Measurements from ENCODE around the gene CFHR1. TPM values are rescaled to one million over a fixed set of nuclear protein-coding genes. Genes with fewer than 3 reads are reported as not detected.
"Not testable (repeated sequence)": the region's sequence is repeated elsewhere in the genome, so short reads cannot be mapped to it uniquely, and the experiment has no call there.

The CFHR1 gene
- total and polyA plus RNA-seq, 12 donors, result not detected

GRCh38 chr1:196777603-196778002 lies 41.9 kb upstream of the CFHR1 start:
- H3K4me1 ChIP-seq, result no peaks in the 10 kb centered on the region
- H3K36me3 ChIP-seq, result no peaks in the 10 kb centered on the region
- intact Hi-C loops (cut with DNase I), result no loop called here
- TF ChIP-seq, protein P1, sequence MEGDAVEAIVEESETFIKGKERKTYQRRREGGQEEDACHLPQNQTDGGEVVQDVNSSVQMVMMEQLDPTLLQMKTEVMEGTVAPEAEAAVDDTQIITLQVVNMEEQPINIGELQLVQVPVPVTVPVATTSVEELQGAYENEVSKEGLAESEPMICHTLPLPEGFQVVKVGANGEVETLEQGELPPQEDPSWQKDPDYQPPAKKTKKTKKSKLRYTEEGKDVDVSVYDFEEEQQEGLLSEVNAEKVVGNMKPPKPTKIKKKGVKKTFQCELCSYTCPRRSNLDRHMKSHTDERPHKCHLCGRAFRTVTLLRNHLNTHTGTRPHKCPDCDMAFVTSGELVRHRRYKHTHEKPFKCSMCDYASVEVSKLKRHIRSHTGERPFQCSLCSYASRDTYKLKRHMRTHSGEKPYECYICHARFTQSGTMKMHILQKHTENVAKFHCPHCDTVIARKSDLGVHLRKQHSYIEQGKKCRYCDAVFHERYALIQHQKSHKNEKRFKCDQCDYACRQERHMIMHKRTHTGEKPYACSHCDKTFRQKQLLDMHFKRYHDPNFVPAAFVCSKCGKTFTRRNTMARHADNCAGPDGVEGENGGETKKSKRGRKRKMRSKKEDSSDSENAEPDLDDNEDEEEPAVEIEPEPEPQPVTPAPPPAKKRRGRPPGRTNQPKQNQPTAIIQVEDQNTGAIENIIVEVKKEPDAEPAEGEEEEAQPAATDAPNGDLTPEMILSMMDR (IDR thresholded peaks at IDR 0.05), result no peak
- 89 to 90% methylated on average over 12 to 13 of the region's 13 CpGs for WGBS, 2 donors
- H3K9me3 ChIP-seq, result no peaks in the 10 kb centered on the region
- no peaks in the 10 kb centered on the region for H3K27me3 ChIP-seq
- no peak overlapping the region for H3K27ac ChIP-seq
- DNase-seq, result no peak
- no peak for ATAC-seq
- no peak overlapping the region for H3K4me3 ChIP-seq

GRCh38 chr1:196779093-196779492 lies 40.4 kb upstream of the CFHR1 start:
- WGBS, 2 donors, result 95 to 100% methylated on average over 1 of the region's 1 CpG
- Histone ChIP-seq H3K4me3 (no peak overlapping the region), H3K4me1 (no peaks in the 10 kb centered on the region), H3K27me3 (no peaks in the 10 kb centered on the region), H3K27ac (no peak overlapping the region), H3K36me3 (no peaks in the 10 kb centered on the region), H3K9me3 (no peaks in the 10 kb centered on the region)
- ATAC-seq (no peak), DNase-seq (no peak)
- intact Hi-C loops (cut with DNase I), result no loop called here
- TF ChIP-seq, protein P1 (IDR thresholded peaks at IDR 0.05), result no peak

DNA sequence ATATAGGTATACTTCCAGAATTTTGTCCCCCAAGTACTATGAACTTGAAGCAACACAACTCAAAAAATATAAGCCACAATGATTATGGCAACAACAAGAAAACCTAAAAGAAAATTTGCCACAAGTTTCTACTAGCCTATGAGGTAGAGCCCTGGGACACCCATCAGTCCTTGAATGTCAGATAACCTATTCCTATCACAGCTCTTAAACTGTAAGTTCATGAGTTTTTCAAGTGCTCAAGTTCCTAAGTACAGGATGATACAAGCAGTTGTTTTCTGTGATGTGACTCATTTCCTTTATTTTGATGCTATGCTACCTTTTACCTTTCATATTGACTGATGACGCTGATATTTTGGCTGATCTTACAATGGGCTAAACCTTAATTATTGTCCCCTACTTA lies 28.3 kb upstream of the CFHR1 start:
- H3K9me3 ChIP-seq; DNase-seq; H3K27ac ChIP-seq; H3K4me1 ChIP-seq; H3K4me3 ChIP-seq; ATAC-seq; intact Hi-C loops (cut with DNase I); H3K27me3 ChIP-seq; H3K36me3 ChIP-seq: not testable (repeated sequence)
- 94 to 100% methylated on average over 1 of the region's 1 CpG for WGBS, 2 donors

DNA sequence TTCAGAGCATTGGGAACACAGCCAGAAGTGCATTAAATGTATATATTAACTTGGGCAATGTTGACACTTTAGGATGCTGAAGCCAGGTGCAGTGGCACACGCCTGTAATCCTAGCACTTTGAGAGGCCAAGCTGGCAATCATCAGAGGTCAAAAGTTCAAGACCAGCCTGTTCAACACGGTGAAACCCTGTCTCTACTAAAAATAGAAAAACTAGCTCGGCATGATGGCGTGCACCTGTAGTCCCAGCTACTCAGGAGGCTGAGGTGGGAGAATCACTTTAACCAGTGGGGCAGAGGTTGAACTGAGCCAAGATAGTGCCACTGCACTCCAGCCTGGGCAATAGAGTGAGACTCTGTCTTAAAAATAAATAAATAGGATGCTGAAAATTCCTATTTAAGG lies 25.4 kb upstream of the CFHR1 start:
- H3K27ac ChIP-seq; H3K27me3 ChIP-seq; intact Hi-C loops (cut with DNase I); H3K9me3 ChIP-seq; H3K4me3 ChIP-seq; H3K4me1 ChIP-seq; DNase-seq; ATAC-seq; H3K36me3 ChIP-seq: not testable (repeated sequence)
- WGBS, 2 donors, result 31 to 36% methylated on average over 4 of the region's 4 CpGs

- Histone ChIP-seq H3K9me3 (no peaks in the 10 kb centered on the region), H3K27me3 (no peaks in the 10 kb centered on the region), H3K4me1 (no peaks in the 10 kb centered on the region), H3K36me3 (no peaks in the 10 kb centered on the region), H3K4me3 (no peak overlapping the region), H3K27ac (no peak overlapping the region)
- 7 to 54% methylated on average over 2 of the region's 2 CpGs for WGBS, 2 donors
- intact Hi-C loops (cut with DNase I), result no loop called here
- DNase-seq (no peak), ATAC-seq (no peak)
- TF ChIP-seq, protein P1 (IDR thresholded peaks at IDR 0.05), result no peak
These were observed 21.6 kb upstream of the CFHR1 start for GRCh38 chr1:196797891-196798290.

DNA sequence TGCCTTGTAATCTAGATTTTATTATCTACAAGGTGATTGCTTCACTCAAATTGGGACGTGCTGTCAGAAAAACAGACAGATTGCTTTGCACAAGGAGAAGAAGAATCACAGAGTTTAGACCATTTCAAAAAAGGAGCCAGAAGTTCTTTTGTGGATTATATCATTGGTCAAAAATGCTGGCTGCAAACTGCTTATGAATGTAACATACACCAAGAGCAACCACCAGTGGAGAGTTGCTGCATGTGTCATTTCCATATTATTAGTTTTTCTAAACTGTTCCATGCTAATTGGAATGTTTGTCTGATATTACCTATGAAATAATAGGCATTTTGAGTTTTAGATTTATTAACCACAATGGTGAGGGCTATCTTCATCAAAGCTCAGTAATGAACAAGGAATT lies 17.6 kb upstream of the CFHR1 start:
- 59 to 77% methylated on average over 1 of the region's 1 CpG for WGBS, 2 donors
- H3K27me3 ChIP-seq; DNase-seq; H3K27ac ChIP-seq; H3K36me3 ChIP-seq; intact Hi-C loops (cut with DNase I); H3K9me3 ChIP-seq; ATAC-seq; H3K4me1 ChIP-seq; H3K4me3 ChIP-seq: not testable (repeated sequence)
